Stimulated activated CD4-positive, alpha-beta T cell treated with anti-CD3 and anti-CD28 coated beads, TNF-alpha, amount 100 ng/mL, for 48 hours (primary cell): ENCODE measurements around the gene OTULINL.

ENCODE experiments used
- DNase-seq, 3 donors: peaks; one replicate each; pipeline ENCODE4 v3.0.0-alpha.2; 2020; ENCODE audit warnings: low read depth in 3 of 3

OTULINL gene

DNA sequence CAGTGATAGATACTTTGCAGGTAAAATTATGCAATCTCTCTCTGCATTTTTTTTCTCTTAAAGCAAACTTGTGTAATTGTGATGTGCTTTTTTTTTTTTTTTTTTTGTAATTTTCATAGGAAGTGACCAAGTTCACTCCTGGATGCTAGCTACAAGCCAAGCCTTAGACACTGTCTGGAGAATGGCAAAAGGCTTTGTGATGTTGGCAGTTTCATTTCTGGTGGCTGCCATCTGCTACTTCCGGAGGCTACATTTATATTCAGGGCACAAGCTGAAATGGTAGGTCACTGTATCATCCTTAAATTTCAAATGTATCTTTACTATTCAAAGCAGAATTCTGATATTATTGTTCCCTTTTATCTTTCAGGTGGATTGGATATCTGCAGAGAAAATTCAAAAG, 19.3 kb downstream of the OTULINL start:
- no peak for DNase-seq

DNA sequence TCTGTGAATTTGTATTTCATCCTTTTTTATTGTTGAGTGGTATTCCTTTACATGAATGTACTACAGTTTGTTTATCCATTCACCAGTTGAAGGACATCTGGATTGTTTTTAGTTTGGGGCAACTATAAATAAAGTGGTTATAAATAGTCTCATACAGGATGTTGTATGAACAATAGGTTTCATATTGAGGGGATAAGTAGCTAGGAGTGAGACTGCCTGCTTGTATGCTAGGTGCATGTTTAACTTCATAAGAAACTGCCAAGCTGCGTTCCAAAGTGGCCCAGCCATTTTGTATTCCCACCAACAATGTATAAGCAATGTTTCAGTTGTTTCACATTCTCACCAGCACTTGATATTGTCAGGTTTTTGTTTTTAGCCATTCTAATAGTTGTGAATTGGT, 21.5 kb downstream of the OTULINL start:
- DNase-seq: no peak

DNA sequence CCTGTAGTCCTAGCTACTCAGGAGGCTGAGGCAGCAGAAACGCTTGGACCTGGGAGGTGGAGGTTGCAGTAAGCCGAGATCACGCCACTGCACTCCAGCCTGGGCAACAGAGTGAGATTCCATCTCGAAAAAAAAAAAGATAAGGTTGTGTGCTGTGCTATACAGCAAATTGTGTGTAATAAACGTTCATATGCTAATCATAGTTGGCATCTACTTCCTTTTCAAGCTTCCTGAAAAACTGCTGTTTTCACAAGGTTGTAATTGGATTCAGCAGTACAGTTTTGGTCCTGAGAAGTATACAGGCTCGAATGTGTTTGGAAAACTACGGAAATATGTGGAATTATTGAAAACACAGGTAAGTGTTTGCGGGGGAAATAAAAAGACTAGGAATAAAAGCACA, 25.5 kb downstream of the OTULINL start:
- no peak for DNase-seq

DNA sequence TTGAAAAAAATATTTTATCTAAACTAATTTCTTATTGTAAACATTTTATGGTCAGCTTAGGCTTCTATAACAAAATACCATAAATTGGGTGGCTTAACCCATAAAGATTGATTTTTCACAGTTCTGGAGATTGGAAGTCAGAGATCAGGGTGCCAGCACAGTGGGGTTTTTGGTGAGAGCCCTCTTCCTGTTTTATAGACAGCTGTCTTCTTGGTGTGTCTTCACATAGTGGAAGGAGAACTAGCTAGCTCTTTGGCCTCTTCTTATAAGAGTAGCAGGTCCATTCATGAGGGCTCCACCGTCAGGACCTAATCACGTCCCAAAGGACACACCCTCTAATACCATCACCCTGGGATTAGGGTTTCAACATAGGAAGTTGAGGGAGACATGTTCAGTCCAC, 26.6 kb downstream of the OTULINL start:
- no peak for DNase-seq

DNA sequence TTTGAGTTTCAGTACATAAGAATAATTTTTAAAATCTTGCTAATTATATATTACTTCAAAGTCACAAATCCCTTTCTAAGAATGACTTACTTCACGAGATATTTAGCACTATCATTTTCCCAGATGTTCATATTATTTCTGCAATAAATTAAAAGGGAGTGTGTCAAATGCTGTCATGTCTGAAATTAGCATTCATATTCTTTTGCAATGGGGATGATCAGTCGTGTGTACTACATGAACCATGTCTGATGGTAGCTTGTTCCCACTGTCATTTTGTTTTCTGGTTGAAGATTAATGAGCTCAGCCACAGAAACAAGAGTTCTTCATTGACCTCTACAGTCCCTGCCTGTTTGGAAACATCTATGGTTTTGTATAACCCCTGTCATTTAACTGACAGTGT, 30.1 kb downstream of the OTULINL start:
- no peak for DNase-seq

DNA sequence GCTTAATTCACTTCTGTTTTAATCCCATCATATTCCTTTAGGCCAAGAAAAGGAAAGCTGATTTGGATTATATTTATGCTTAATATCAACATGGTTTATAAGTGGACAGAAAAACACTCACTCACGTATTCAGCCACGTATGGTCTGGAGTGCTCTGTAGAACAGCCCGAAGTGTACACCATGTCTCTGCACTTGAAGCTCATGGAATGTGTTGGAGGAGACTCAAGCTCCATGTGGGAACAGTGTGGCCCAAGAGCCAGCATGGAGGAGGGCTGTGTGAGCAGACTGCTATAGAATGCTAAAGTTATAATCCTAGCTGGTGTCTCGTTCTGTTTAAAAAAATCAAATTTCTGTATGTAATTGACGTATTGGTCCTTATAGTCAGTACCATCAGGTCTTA, 32.9 kb downstream of the OTULINL start:
- DNase-seq: no peak

DNA sequence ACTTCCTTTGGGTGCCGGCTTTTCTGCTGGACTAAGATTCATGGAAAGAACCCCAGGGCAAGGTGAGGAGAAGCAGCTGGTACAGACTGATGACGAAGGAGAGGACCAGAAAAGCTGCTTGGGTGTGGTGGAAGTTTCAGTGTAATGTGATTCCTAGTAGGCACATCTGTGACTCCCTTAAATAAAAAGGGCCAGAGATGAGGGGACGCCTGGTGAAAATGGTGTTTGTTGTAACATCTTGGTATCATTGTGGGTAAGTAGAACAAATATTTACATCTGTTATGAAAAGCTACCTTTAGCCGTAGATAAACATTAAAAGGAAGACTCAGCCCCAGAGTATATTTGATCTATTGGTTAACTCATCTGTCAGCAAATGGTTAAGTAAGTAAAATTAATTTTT, 33.8 kb downstream of the OTULINL start:
- DNase-seq: no peak

DNA sequence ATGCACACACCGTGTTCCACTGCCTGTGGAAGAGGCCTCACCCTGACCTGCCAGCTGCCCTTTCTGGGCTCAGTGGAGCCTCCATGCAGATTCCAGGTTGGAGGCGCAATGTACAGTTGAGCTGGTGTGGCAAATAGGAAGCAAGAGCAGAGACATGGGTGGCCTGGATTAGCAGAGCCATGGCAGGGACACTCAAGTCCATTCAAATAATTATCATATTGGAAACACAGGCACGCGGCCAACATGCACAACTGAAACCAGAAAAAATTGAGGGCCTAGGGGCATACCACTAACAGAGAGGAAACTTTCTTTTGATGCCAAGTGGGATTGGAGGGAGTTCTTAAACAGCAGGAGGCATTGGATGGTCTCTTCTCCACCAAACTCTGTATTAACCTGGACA, 35.8 kb downstream of the OTULINL start:
- no peak for DNase-seq

DNA sequence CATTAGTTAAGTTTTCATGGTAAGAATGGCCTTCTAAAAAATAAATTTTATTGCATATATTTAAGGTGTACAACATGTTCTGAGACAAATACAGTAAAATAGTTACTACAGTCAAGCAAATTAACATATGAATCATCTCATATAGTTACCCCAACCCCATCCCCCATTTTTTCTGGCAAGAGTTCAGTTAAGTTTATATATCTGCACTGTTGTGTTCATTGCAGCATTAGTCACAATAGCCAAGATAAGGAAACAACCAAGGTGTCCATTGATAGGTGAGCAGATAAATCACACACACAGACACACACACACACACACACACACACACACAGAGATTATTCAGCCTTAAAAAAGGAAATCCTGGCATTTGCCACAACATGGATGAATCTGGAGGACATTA, 45.7 kb downstream of the OTULINL start:
- no peak for DNase-seq

DNA sequence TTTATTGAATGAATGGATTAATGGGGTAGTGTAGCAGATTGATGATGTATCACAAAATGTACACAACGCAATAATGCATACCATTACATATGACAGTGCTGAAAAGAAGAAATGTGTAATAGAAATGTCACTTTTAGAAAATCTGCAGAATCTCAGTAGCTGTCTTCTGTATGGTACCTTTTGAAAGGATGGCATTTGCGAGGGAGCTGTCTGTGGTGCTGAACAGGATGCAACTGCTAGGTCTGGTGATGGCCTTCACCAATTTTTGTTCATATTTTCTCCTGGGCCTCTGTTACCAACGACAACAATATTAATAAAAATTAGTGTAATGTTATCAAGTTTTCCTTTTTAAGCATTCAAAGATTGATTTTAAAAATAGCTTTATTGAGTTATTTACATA, 46.8 kb downstream of the OTULINL start:
- DNase-seq: peak; percentile 7 to 44 (median 19)

DNA sequence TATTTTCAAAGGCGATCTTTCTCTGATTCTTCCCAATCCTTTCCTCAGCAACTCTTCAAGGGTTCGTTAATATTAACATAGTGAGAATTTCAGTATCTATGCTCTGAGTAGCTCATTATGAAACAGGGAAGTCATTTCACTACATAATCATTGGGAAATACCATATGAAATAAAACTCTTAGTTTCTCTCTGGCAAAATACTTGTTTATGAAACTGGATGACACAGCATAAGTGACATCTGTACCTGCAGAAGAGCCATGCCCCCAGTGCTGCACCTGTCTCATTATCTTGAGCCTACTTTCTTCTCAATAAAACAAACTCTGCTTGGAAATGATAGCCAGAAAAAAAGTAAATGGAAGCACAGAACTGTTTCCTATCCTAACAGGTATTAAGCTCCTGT, 49.1 kb downstream of the OTULINL start:
- no peak for DNase-seq

DNA sequence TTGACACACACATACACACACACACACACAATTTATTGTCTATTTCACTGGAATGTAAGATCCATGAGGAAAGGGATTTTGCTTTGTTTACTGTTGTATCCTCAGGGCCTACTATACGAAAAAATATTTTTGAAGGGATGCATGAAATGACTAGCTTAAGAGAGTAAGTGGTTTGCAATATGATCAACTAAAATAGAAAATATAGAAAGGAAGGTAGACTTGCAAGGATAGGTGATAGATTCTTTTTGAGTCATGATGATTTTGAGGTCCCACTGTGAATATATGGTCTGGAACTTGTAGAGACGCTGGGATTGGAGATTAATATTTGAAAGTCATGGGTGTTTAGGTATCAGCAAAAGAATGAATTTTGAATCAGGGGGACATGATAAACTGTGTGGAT, 54.1 kb downstream of the OTULINL start:
- no peak for DNase-seq

DNA sequence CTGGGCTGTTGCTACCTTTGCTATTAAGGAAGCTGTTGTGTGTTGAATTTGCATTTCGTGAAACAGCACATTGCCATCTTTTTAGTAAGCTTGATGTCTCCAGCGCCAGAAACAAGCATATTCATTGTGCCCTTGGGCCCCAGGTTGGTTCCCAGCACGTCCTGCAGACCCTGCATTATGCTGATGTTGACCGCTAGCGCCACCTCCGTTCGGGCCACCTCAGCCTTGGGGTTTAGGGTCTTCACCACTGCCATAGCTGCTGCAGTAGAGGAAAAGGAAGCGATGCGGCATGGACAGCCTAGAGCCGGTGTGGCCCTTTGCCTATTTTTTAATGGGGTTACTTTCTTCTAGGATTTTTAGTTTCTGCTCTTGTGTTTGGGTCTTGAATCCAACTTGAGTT, 59.2 kb downstream of the OTULINL start:
- DNase-seq: no peak

DNA sequence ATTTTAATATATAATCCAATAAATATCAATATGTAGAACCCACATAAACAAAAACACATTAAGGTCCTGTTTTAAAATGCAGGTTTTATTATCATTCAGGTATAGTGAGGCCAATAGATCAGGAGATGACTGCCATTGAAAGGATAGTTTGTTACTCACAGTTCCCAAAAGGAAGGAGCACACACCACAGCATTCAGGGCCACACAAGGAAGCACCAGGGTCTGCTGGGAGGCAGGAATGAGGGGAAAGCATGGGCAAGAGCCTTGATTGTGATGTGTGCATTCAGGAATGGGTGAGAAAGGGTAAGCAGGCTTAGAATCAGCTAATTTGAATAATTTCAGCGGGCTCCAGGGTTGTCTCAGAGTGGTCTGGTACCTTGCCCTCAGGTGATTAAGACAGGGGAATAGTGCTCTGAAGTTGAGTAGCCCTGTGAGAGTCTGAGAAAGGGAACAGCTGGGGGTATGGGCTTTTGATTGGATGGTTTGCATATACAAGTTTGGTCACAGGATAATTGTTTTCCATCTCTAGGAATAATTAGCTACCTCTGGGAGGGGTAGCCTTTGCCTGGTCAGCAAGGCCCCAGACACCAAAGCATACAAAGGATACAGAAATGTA, 63.1 kb downstream of the OTULINL start:
- no peak for DNase-seq

DNA sequence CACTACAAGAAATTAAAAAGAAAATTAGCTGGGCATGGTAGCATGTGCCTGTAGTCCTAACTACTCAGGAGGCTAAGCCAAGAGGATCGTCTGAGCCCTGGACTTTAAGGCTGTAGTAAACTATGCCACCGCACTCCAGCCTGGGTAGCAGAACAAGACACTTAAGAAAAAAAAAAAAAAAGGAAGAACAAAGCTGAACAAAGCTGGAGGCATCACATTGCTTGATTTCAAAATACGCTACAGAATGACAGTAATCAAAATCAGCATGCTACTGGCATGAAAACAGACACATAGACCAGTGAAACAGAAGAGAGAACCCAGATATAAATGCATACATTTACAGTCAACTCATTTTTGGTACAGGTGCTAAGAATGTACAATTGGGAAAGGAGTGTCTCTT, 68.5 kb downstream of the OTULINL start:
- DNase-seq: no peak

DNA sequence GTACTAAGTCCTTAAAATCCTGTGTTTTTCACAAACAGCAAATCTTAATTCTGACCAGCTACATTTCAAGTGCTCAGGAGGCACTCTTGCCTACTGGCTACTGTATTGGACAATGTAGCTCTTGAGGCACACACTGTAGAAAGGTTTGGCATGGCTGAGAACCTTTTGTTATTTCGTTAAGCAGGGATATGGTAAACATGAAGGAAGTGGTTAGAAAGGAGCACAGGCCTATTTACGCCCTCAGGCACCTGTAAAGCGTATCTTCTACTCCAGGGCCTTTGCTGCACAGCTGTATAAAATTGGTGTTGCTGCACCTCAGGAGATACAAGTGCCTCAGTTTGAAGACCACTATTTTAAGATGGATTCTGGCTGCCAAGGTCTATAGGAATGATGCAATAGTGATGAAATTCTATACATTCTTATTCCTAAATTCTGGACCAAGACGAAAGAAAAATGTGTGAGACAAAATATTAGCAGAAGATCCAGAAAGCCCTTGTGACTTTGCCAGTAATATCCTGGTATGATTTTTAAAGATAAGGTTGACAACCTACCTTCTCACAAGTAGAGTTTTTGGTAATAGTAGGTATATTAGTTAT, 73.7 kb downstream of the OTULINL start:
- DNase-seq: no peak

DNA sequence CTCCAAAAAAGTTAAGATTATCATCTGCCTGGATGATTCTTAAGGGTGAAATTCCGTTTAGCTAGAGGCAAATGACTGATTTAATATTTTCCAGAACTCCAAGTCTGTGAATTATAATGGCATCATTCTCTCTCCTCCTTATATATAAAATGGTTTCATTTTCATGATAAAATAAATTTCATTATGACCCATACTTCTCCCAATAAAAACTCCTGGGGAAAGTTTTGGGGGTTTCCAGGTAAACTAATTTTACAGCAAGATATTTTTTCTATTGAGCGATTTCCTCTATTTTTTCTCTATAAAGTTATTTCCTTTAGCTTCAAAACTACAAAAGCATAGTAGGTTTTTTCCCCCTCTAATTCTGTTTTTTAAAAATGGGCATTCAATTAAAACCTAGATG, 75.3 kb downstream of the OTULINL start:
- DNase-seq: no peak

DNA sequence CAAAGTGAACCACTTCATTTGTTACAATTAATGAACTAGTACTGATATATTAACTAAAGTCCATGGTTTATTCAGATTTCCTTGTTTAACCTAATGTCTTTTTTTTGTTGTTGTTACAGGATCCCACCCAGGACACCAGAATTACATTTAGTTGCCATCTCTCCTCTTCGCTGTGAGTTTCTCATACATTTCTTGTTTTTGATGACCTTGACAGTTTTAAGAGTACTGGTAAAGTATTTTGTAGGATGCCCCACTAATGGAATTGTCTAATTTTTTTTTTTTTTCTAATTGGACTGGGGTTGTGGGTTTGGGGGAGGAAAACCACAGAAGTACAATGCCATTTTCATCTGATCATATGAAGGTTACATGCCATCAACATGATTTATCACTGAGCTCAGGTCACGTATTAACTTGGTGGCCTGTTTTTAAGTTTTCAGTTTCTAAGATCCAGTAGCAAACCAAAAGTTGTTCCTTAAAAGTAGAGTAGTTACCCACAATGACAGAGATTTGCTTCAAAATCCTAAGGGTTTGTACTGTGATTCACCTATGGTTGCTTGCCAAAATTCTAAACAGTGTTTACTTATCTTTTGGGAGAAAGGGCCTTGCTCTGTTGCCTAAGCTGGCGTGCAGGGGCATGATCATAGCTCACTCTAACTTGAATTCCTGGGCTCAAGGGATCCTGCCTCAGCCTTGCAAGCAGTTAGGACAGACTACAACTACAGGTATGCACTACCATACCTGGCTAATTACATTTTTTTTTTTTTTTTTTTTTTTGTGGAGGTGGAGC, 78.4 kb downstream of the OTULINL start:
- DNase-seq: no peak

DNA sequence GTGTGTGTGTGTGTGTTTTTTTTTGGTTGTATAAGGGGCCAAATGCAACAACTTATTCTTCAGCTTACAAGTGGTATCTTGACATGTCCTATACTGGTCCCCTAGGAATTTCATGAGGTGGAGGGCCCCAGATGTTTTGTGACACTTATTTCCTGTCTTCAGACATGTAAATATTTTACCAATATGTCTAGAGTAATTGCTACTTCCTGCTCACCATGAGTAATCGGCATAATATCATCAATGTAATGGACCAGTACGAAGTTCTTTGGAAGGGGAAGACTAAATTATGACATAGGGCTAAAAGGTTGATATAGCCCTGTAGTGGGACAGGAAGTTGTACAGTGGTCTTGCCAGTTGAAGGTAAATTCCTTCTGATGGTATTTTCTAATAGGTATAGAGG, 79.2 kb downstream of the OTULINL start:
- no peak for DNase-seq
